ENCODE measurements around the gene BCORL1.

DNA sequence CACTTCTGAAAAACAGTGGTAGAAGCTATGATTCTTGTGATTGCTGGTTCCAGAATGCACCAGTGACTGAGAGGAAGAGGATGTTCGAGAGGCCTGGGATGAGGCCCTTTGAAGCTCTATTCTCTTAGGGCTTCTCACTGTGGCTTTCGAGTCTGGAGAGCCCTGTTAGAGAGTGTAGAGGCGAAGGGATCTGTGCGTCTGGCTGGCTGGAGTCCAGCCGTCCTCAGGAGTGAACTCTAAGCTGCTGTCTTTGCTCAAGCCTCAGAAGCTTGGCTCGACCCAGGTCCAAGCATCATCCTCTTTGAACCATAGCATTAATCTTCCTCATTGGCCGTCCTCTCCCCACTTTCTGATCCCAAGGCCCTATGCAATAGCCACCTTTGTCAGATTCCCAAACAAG, 76.2 kb downstream of the BCORL1 start:
- no peak for TF ChIP-seq POLR2A (IDR thresholded peaks at IDR 0.05; ENCODE audit: borderline replicate concordance, extremely low read depth, insufficient read depth, insufficient read length)
- TF ChIP-seq, protein P1, sequence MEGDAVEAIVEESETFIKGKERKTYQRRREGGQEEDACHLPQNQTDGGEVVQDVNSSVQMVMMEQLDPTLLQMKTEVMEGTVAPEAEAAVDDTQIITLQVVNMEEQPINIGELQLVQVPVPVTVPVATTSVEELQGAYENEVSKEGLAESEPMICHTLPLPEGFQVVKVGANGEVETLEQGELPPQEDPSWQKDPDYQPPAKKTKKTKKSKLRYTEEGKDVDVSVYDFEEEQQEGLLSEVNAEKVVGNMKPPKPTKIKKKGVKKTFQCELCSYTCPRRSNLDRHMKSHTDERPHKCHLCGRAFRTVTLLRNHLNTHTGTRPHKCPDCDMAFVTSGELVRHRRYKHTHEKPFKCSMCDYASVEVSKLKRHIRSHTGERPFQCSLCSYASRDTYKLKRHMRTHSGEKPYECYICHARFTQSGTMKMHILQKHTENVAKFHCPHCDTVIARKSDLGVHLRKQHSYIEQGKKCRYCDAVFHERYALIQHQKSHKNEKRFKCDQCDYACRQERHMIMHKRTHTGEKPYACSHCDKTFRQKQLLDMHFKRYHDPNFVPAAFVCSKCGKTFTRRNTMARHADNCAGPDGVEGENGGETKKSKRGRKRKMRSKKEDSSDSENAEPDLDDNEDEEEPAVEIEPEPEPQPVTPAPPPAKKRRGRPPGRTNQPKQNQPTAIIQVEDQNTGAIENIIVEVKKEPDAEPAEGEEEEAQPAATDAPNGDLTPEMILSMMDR (IDR thresholded peaks at IDR 0.05 in 2 of 3, conservative IDR thresholded peaks at IDR 0.05 in 1 of 3; ENCODE audit: borderline replicate concordance in 1 of 3, insufficient read depth in 1 of 3, low read depth in 2 of 3, low read length in 2 of 3) = no peak
- no peak for TF ChIP-seq CEBPB (IDR thresholded peaks at IDR 0.05; ENCODE audit: low read depth)
- TF ChIP-seq, protein P2, sequence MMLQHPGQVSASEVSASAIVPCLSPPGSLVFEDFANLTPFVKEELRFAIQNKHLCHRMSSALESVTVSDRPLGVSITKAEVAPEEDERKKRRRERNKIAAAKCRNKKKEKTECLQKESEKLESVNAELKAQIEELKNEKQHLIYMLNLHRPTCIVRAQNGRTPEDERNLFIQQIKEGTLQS (IDR thresholded peaks at IDR 0.05) = no peak
- no peak for TF ChIP-seq POLR2AphosphoS5 (IDR thresholded peaks at IDR 0.05; ENCODE audit: low read depth, low read length)
- no peak for TF ChIP-seq EZH2 (IDR thresholded peaks at IDR 0.05)
- TF ChIP-seq ZNF274 (IDR thresholded peaks at IDR 0.05; ENCODE audit: low read depth, low read length) = no peak
- no peak for TF ChIP-seq SP1 (IDR thresholded peaks at IDR 0.05; ENCODE audit: low read depth)
- TF ChIP-seq YY1 (IDR thresholded peaks at IDR 0.05; ENCODE audit: extremely low read depth, insufficient replicate concordance, low read depth, low read length) = no peak
- TF ChIP-seq, protein P3, sequence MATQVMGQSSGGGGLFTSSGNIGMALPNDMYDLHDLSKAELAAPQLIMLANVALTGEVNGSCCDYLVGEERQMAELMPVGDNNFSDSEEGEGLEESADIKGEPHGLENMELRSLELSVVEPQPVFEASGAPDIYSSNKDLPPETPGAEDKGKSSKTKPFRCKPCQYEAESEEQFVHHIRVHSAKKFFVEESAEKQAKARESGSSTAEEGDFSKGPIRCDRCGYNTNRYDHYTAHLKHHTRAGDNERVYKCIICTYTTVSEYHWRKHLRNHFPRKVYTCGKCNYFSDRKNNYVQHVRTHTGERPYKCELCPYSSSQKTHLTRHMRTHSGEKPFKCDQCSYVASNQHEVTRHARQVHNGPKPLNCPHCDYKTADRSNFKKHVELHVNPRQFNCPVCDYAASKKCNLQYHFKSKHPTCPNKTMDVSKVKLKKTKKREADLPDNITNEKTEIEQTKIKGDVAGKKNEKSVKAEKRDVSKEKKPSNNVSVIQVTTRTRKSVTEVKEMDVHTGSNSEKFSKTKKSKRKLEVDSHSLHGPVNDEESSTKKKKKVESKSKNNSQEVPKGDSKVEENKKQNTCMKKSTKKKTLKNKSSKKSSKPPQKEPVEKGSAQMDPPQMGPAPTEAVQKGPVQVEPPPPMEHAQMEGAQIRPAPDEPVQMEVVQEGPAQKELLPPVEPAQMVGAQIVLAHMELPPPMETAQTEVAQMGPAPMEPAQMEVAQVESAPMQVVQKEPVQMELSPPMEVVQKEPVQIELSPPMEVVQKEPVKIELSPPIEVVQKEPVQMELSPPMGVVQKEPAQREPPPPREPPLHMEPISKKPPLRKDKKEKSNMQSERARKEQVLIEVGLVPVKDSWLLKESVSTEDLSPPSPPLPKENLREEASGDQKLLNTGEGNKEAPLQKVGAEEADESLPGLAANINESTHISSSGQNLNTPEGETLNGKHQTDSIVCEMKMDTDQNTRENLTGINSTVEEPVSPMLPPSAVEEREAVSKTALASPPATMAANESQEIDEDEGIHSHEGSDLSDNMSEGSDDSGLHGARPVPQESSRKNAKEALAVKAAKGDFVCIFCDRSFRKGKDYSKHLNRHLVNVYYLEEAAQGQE (IDR thresholded peaks at IDR 0.05; ENCODE audit: low read depth) = no peak
- TF ChIP-seq, protein P4, sequence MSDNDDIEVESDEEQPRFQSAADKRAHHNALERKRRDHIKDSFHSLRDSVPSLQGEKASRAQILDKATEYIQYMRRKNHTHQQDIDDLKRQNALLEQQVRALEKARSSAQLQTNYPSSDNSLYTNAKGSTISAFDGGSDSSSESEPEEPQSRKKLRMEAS (IDR thresholded peaks at IDR 0.05) = no peak
- TF ChIP-seq TCF7L2 (IDR thresholded peaks at IDR 0.05; ENCODE audit: borderline replicate concordance, extremely low read depth, insufficient read depth, insufficient read length) = no peak
